ENCODE measurements around the gene TERF2IP.

The TERF2IP gene, protein sequence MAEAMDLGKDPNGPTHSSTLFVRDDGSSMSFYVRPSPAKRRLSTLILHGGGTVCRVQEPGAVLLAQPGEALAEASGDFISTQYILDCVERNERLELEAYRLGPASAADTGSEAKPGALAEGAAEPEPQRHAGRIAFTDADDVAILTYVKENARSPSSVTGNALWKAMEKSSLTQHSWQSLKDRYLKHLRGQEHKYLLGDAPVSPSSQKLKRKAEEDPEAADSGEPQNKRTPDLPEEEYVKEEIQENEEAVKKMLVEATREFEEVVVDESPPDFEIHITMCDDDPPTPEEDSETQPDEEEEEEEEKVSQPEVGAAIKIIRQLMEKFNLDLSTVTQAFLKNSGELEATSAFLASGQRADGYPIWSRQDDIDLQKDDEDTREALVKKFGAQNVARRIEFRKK

DNA sequence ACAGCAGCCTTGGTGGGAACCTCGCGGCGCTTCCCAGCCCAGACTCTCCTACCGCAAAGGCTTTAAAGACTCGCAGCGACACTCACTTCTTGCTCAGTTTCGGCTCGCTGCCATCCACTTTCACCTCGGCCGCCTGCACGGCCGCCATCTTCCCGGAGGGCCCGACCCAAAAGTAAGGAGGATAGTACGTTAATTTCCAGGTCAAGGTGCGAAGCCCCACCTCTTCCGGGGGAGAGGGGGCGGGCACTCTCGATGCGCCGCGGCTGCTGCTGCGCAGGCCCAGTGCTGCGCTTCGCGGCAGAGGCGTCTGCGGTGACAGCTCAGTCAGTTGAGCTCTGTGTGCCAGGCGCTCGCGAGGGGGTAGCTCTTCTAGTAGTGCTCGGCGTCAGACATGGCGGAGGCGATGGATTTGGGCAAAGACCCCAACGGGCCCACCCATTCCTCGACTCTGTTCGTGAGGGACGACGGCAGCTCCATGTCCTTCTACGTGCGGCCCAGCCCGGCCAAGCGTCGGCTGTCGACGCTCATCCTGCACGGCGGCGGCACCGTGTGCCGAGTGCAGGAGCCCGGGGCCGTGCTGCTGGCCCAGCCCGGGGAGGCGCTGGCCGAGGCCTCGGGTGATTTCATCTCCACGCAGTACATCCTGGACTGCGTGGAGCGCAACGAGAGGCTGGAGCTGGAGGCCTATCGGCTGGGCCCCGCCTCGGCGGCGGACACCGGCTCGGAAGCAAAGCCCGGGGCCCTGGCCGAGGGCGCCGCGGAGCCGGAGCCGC, at the start of gene TERF2IP, which contains the start of gene KARS1:
TSS of gene TERF2IP (plus strand) at position 282 of the 773 bp plus-strand sequence. CDS start at position 392, 110 bp downstream.
TSS of gene KARS1 (minus strand) at position 174 of the 773 bp plus-strand sequence. CDS start at position 148, 26 bp downstream.
- peak; percentile 95 for DNase-seq

DNA sequence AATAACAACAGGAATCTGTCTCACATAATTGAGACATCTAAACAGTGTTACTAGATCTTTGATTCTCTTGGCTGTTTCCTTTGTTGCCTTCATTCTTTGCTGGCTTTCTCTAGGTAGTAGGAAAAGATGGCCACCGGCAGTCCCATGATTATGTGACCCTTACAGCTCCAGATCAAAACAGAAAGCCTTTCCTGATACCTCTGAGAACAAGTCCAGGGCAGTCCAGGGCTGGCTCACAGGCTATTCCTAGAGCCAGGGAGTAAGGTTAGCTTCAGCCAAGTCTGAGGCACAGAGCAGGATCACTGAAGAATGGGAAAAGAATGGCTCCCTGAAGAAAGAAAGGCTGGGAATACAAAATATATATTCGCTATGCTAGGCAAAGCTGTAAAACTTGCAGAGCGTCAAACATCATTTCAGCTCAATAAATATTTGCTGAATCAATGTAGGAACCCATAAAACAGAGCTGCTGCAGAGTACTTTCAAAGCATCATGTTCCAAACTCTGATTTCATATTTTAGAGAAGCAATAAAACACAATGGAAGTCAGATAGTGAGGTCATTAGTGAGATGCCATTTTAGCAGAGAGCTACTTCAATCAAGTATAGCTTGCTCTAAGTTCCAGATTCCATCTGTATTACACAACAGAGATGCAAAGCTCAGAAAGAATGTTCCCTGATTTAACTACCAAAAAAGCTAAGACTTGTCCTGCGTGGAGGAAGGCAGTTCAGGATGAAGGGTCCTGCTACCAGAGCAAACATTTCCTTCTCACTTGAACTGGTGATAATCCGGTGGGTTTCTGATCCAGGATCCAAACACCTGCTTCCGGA, 47.9 kb upstream of the TERF2IP start:
- DNase-seq, result no peak

DNA sequence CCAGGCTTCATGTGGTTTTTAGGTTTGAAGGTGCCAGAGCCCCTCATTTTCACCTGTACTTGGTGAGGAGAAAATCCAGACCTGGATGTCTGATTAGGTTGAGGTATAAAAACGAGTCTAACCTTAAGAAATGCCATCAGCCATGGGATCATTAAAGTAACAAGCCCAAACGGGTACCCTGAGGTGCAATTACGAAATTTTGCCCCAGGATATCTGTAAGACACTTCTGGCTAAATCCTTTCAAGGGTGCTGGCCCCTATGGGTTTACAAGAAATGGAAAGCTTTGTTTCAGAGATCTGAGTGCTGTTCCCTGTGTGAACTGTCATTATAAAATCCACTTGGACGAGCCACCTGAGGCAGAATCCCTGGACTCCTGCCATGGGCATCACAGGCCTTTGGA, 44.3 kb upstream of the TERF2IP start:
- DNase-seq, result no peak

DNA sequence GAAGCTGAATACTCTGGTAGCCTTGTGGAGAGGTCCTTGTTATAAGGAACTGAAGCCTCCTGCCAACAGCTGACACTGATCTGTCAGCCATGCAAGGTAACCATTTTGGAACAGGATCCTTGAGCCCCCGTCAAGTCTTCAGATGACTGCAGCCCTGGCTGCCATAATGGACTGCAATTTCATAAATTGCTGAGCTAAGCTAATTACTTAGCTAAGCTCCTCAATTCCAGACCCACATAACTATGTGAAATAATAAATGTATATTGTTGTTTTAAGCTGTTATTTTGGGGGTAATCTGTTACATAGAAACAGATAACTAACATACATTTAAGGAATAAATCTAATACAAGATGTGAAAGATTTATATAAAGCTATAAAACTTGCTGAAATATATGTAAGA, 41.1 kb upstream of the TERF2IP start:
- DNase-seq, result no peak

DNA sequence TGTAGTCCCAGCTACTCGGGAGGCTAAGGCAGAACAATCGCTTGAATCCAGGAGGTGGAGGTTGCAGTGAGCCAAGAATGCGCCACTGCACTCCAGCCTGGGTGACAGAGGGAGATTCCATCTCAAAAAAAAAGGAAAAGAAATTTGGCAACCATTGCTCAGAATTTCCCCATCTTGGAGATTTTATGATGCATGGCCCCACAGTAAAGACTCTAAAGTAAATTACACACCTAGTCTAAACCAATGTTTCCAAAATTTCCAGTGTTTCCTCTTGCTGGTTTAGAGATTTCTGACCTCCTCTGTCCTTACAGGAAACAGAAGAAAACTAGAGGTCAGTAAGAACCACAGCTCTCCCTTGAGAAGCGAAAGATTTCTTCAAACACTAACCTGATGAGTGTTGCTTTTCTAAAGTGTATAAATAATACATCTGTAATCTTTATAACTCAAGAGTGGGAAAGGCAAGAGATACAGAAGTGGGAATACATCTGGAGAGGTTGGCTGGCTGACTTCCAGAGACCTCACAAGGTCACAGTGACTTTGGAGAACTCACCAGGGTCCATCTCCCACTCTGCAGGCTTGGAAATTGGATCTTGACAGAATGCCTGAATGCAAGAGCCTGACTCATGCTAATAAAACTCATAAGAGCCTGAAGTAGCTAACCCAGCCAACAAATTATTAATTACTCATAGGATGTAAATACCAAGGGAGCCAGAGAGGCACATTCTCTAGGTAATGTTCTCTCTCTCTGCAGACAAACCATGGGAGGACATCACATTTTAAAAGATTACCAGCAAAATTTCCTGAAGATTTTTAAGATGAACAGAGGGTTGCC, 33.3 kb upstream of the TERF2IP start:
- DNase-seq, result no peak

DNA sequence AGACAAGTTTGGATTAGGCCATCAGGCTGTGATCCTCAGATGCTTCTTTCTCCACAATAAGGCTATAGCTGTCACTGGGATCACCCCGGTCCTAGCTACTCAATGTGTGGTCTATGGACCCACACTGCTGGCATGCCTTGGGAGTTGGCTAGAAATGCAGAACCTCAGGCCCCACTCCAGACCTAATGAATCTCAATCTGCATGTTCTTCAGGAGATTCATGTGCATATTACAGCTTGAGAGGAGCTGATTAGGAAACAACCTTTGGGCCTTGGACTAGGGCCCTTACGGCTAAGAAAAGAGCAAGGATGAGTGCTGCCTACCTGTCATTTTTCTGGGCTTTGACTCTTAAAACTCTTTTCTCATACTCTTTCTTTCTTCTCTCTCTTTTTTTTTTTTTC, 32.0 kb upstream of the TERF2IP start:
- DNase-seq, result no peak

DNA sequence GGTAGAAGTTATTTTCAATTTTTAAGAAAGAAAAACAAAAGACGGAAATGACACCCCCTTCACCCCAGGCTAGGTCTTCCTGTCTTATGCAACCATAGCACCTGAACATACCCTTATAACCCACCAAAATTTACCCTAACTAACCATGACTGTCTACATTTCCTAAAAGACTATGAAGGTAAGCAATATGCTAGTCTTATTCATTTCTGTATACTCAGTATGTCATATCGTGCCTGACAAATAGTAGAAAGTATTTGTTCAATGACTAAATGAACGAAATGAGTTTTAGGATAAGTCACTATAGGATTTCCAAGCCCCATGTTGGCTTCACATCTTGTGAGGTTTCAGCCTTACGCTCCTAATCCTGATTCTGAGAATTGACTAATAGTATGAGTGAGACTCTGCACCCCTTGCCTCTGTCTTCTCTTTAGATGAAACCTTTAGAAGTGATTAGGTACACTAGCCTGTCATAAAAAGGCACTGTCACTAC, 31.0 kb upstream of the TERF2IP start:
- no peak for DNase-seq

DNA sequence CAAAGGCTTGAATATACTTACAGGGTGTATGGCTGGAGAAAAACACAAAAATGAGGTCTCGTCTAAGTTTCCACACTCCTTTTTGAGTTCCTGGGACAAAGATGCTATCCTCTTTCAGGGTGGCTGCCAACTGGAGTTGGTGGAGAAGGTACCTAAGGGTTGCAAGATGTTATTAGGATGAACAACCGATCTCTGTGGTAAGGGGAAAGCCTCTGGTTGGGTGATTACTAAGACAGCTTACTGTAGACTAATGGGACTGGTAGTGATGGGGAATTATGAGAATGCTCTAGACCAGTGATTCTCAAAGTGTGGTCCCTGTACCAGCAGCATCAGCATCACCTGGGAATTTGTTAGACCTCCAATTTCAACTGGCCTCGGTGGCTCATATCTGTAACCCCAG, 30.5 kb upstream of the TERF2IP start:
- no peak for DNase-seq

DNA sequence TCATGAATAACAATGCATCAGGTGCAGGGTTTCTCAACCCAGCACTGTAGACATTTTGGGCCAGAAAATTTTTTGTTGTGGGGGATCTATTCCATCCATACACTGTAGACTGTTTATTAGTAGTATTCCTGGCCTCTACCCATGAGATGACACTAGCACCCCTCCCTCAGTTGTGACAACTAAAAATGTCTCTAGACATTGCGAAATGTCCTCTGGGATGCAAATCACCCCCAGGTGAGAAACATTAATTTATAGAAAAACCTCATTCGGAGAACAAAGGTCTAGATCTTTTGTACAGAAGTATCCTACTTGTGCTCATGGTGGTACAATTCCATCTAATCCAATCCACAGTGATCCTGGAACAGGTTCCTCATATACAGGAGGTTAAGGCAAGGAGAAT, 28.8 kb upstream of the TERF2IP start:
- DNase-seq, result no peak

DNA sequence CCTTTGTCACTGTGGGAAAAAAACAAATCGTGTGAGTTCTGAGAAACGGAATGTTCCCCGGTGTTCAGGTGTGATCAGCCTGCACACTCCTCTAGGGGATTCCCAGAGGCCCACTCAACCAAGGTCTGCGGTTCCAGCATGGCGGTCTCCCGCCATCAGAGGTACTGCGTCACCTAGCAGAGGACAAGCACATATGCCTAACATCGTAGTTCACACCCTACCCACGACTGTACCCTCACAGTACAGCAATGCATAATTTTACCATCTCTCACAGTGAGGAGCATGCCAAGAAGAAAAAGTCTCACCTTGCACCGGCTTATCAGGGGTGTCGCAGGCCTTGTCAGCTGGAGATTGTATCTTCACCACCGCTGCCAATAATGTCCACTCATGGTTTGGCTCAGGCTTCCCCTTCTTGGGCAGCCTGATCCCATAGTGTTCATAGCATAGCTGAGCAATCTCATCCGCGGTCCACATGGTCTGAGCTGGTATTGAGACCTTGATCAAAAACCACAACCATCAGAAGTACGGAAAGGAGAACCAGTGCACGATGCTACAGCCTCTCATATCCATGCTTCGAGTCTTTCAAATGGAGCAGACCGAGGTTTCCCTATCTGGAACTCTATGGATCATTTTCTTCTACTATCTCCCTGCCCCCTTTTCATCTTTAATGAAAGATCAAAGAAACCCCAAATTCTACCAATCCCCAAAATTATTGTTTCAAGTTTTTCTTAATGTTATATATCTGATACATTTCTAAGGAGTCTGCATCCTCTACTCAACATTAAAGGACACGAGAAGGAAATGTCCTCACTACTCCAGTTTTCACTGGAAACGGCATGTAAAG, 27.0 kb upstream of the TERF2IP start:
- peak; percentile 55 for DNase-seq

DNA sequence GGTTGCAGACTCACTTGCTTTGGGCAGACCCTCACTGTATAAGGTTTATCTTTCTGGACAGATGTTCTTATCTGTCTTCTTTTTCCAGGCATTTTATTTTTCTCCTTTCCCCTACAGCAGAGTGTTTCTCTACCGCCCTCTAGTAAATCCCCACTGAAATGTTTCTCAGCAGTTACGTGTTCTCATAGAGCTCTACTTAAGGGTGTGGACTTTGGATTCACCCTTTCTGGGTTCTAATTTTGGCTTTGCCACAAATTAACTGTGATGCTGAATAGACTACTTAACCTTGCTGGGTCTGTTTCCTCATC, 26.4 kb upstream of the TERF2IP start:
- no peak for DNase-seq

DNA sequence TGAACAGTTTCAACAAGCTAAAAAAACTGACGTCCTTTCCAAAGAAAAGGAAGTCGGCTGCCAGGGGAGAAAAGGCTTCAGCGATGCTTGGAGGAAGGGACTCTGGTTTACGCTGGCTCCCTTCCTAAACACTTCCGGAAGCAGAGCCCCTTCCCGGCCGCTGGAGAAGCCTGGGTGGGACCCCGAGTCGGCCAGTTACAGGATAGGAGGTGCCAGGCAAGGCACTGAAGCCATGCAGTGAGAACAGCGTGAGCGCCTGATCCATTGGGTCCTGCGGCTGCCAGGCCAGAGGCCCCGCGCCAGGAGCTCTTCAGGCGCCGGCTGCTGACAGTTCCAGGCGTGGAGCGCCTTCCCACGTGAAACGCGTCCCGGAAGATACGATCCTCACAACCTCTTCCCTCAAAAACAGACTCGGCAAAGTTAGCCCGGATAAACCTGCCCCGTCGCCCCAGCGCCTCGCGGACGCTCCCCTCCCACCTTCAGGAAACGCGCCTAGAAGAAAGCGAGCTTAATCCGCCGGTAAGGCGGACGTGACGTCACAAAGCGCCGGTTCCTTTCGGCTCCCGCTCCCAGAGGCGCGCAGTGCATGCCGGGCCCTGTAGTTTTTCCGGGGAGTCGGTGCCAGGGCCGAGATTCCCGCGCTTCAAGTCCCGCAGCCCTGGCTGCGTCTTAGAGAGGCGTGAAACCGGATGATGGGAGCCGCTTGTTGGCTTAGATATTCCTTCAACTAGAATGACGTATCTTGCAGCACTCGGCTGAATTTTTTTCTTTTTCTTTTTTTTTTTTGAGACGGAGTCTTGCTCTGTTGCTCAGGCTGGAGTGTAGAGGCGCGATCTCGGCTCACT, 24.6 kb upstream of the TERF2IP start, which contains the start of gene ADAT1:
TSS of gene ADAT1 (minus strand) at position 521 of the 845 bp plus-strand sequence. CDS start 2,482 bp downstream, outside the sequence.
- DNase-seq, result peak; percentile 97

DNA sequence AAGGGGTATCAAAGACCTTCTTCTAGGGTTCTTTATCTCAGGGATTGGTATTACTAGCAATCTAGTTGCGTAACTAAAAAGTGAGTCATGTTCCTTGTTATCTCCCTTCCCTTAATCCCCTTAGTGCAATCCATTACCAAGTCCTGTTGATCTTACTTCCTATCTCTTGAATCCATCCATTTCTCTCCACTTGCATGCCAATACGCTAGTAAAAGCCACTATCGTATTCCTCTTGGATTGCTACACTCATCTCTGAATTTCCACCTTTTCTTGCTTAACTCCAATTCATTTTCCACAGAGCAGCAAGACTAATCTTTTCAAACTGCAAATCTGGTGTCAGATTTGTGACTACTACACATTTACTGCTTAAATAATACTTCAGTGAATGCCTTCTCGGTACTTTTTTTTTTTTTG, 22.6 kb upstream of the TERF2IP start:
- DNase-seq, result no peak

DNA sequence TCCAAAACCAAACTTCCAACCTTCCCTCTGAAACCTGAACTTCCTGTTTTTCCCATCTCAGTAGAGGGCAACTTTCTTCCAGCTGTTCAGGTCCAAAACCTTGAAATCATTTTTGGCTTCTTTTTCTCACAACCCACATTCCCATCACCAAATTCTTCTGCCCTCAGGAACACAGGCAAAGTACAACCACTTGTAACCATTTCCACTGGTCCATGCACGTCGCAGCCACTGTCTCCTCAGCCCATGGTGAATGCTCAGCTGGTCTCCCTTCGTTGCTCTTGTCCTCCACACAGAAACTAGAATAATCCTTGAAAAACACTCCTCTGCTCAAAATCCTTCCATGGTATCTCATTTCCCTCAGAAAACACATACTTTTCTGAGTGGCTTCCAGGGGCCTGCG, 20.8 kb upstream of the TERF2IP start:
- no peak for DNase-seq

DNA sequence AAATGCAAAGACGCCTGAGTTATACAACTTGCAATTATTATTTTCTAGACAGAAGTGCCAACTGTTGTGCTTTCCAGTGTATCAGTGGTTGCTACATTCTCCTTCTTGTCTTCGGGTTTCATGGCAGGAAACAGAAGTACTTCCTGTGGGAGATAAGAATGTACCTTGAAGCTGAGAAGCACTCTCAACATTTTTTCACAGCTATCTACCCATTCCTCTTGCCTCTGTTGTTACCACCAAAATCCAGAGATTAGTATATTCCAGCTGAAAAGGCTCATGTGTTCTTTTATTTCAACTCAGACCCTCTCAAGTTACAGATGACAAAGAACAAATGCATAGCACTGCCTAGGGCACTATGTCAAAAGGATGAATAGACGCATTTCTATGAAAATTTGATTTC, 19.7 kb upstream of the TERF2IP start:
- no peak for DNase-seq

DNA sequence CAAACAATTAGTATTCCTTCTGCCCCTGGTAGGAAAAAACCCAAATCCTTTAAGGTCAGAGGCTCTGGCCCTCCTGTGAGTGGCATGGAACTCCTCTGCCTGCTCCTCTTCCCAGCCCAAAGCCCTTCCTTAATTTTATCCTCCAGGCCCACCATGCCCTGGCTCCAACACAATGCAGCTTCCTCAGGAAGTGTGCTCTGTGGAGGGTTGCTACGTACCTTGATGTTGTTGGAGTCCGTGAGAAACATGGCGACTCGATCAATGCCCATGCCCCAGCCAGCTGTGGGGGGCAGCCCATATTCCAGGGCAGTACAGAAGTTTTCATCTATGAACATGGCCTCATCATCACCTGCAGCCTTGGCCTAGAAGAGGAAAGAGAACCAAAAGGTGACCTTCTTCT, 19.2 kb upstream of the TERF2IP start:
- DNase-seq, result no peak

DNA sequence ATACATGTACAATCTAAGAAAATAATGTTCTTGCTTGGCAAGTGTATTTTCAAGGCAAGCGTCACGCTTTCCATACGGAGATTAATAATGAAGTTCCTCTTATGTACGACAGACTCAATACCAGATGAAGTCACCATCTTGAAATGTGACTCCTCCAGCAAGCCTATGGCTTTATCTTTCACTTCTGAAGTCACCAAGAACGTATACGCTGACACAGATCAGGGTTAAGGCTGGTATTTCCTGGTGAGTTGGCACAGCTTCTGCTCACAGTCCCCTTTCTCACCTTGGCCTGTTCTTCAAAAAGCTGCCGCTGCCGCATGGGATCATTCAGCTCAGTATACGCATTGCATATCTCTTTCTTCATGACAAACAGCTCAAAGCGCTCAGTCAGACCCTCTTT, 18.4 kb upstream of the TERF2IP start:
- no peak for DNase-seq

DNA sequence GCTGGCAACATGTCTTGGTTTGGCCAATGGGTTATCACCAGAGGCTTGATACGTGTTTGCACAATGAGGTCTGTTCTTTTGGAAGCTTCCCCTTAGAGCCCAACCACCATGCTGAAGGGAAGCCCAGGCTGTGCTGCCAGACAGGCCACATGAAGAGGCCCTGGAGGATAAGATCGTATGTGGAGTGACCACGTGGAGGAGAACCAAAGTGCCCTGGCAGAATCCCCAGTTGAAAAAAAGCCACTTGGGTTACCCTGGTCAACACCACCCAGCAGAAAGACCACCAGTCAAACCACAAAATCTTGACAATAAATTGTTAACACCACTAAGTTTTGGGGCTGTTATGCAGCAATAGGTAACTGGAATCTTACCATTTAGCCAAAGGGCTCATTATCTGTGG, 17.5 kb upstream of the TERF2IP start:
- DNase-seq, result no peak

DNA sequence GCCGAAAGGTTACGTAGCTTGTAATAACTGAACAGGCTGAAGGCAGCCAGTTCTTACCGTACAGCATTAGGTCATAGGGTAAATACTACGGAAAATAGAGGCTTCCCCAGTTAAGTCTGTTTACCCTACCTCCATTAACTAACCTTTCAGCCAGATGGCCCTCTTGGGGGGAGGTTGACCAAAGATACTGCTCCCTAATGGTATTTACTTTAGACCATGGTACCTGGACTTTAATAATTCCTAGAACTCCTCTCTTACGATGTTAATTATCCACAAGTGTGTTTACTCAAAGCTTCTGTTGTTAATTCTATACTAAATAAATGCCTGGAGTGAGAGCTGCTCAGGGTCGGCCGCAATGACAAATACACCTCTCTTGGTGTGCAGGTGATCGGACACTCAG, 14.7 kb upstream of the TERF2IP start:
- DNase-seq, result no peak

DNA sequence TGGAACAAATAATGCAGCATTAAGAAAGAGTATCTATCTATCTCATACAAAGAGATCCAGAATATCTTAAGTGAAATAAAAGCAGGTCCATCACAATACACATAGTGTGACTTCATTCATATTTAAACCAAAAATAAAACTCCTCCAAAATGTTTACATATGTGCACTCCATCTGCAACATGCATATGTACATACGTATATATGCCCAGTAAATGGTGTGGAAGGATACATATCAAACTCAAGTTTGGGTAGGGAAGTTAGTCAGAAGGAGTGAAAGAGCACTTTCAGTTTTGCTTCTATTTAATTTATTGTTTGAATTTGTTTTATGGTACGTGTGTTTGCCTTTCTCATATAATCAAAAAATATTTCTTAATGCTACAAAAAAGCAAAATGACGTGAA, 12.5 kb upstream of the TERF2IP start:
- DNase-seq, result no peak
